Subcutaneous abdominal adipose tissue (tissue), 5 donors: Measurements from ENCODE around the gene CCDC178.

Experiments
- H3K27ac ChIP-seq: one replicate; pipeline ENCODE4 v1.7.0; 2013; ENCODE audit warnings: low read depth, mild to moderate bottlenecking, inconsistent platforms, low read length, moderate library complexity
- H3K27me3 ChIP-seq, 5 donors: one replicate each; pipeline ENCODE4 v1.7.0; 2013; ENCODE audit warnings: low read length in 5 of 5, inconsistent platforms in 1 of 5; ENCODE audit not compliant: control insufficient read depth in 5 of 5, insufficient read depth in 4 of 5
- H3K36me3 ChIP-seq, 5 donors: one replicate each; pipeline ENCODE4 v1.7.0; 2013; ENCODE audit warnings: low read length in 5 of 5; ENCODE audit not compliant: control insufficient read depth in 5 of 5, insufficient read depth in 5 of 5
- H3K4me1 ChIP-seq, 5 donors: one replicate each; pipeline ENCODE4 v1.7.0; 2013; ENCODE audit warnings: low read length in 5 of 5, mild to moderate bottlenecking in 3 of 5, moderate library complexity in 1 of 5; ENCODE audit not compliant: control insufficient read depth in 5 of 5, insufficient read depth in 5 of 5
- H3K4me3 ChIP-seq, 5 donors: one replicate each; pipeline ENCODE4 v1.7.0; 2013; ENCODE audit warnings: low read length in 5 of 5, low read depth in 1 of 5
- H3K9ac ChIP-seq, 5 donors: one replicate each; pipeline ENCODE4 v1.7.0; 2013; ENCODE audit warnings: low read length in 5 of 5, mild to moderate bottlenecking in 4 of 5, moderate library complexity in 3 of 5
- H3K9me3 ChIP-seq, 5 donors: one replicate each; pipeline ENCODE4 v1.7.0; 2013; ENCODE audit warnings: low read length in 5 of 5; ENCODE audit not compliant: control insufficient read depth in 5 of 5
- donor health status: healthy.
- donor health status: healthy.
- donor health status: healthy.
- donor health status: healthy.
- donor health status: healthy.

The CCDC178 gene

GRCh38 chr18:33440060-33441043, at the start of gene CCDC178:
CCDC178 (minus strand) TSS chr18:33440721; CDS start chr18:33412088, 28,633 bp downstream.
- H3K9ac ChIP-seq = peak within 1 kb of the TSS in 4 of 5 donors; percentile 41 to 63 (median 50)
- no peak within 1 kb of the TSS for H3K27ac ChIP-seq
- peak within 1 kb of the TSS; percentile 61 to 73 (median 67) for H3K4me3 ChIP-seq
- H3K36me3 ChIP-seq = no peaks in the 10 kb centered on the region
- H3K4me1 ChIP-seq = peaks cover 0 to 13% (median 5%) of the 10 kb centered on the region in 5 donors
- peaks cover 0 to 2% (median 0%) of the 10 kb centered on the region in 5 donors for H3K27me3 ChIP-seq
- H3K9me3 ChIP-seq = no peaks in the 10 kb centered on the region

- H3K4me3 ChIP-seq = no peak overlapping the region
- H3K9me3 ChIP-seq = peaks cover 0 to 2% (median 0%) of the 10 kb centered on the region in 5 donors
- H3K27ac ChIP-seq = no peak overlapping the region
- no peak overlapping the region for H3K9ac ChIP-seq
- H3K36me3 ChIP-seq = no peaks in the 10 kb centered on the region
- H3K4me1 ChIP-seq = no peaks in the 10 kb centered on the region
- no peaks in the 10 kb centered on the region for H3K27me3 ChIP-seq
These were observed 43.4 kb upstream of the CCDC178 start for GRCh38 chr18:33483908-33484307.

- Histone ChIP-seq H3K9ac (no peak overlapping the region), H3K4me3 (no peak overlapping the region), H3K9me3 (no peaks in the 10 kb centered on the region), H3K36me3 (no peaks in the 10 kb centered on the region), H3K27ac (no peak overlapping the region), H3K27me3 (no peaks in the 10 kb centered on the region), H3K4me1 (no peaks in the 10 kb centered on the region)
These were observed 32.0 kb upstream of the CCDC178 start for GRCh38 chr18:33472509-33472908.

- no peak overlapping the region for H3K9ac ChIP-seq
- no peak overlapping the region for H3K27ac ChIP-seq
- no peaks in the 10 kb centered on the region for H3K9me3 ChIP-seq
- H3K4me3 ChIP-seq = no peak overlapping the region
- H3K27me3 ChIP-seq = no peaks in the 10 kb centered on the region
- no peaks in the 10 kb centered on the region for H3K4me1 ChIP-seq
- H3K36me3 ChIP-seq = no peaks in the 10 kb centered on the region
These were observed 29.7 kb upstream of the CCDC178 start for GRCh38 chr18:33470216-33470615.

GRCh38 chr18:33469699-33470098, 29.2 kb upstream of the CCDC178 start:
- Histone ChIP-seq H3K9me3 (no peaks in the 10 kb centered on the region), H3K4me1 (no peaks in the 10 kb centered on the region), H3K27me3 (no peaks in the 10 kb centered on the region)

GRCh38 chr18:33467531-33467930, 27.0 kb upstream of the CCDC178 start:
- no peaks in the 10 kb centered on the region for H3K36me3 ChIP-seq
- H3K4me1 ChIP-seq = no peaks in the 10 kb centered on the region
- no peak overlapping the region for H3K4me3 ChIP-seq
- H3K27ac ChIP-seq = no peak overlapping the region
- no peak overlapping the region for H3K9ac ChIP-seq
- H3K27me3 ChIP-seq = no peaks in the 10 kb centered on the region
- H3K9me3 ChIP-seq = no peaks in the 10 kb centered on the region

More at GRCh38 chr18:33469699-33470098, 29.2 kb upstream of the CCDC178 start:
- no peak overlapping the region for H3K9ac ChIP-seq
- no peak overlapping the region for H3K27ac ChIP-seq
- H3K4me3 ChIP-seq = no peak overlapping the region
- no peaks in the 10 kb centered on the region for H3K36me3 ChIP-seq

- no peak overlapping the region for H3K4me3 ChIP-seq
- no peaks in the 10 kb centered on the region for H3K4me1 ChIP-seq
- H3K9ac ChIP-seq = no peak overlapping the region
- H3K36me3 ChIP-seq = no peaks in the 10 kb centered on the region
- H3K27ac ChIP-seq = no peak overlapping the region
- no peaks in the 10 kb centered on the region for H3K27me3 ChIP-seq
- H3K9me3 ChIP-seq = no peaks in the 10 kb centered on the region
These were observed 26.3 kb upstream of the CCDC178 start for GRCh38 chr18:33466822-33467221.

GRCh38 chr18:33460681-33461080, 20.2 kb upstream of the CCDC178 start:
- H3K9me3 ChIP-seq = no peaks in the 10 kb centered on the region
- no peaks in the 10 kb centered on the region for H3K4me1 ChIP-seq
- no peaks in the 10 kb centered on the region for H3K27me3 ChIP-seq
- H3K36me3 ChIP-seq = no peaks in the 10 kb centered on the region
- H3K9ac ChIP-seq = no peak overlapping the region
- H3K4me3 ChIP-seq = no peak overlapping the region
- no peak overlapping the region for H3K27ac ChIP-seq

GRCh38 chr18:33459612-33460011, 19.1 kb upstream of the CCDC178 start:
- H3K27me3 ChIP-seq = no peaks in the 10 kb centered on the region
- no peak overlapping the region for H3K4me3 ChIP-seq
- H3K4me1 ChIP-seq = no peaks in the 10 kb centered on the region
- H3K36me3 ChIP-seq = no peaks in the 10 kb centered on the region
- no peaks in the 10 kb centered on the region for H3K9me3 ChIP-seq
- H3K9ac ChIP-seq = no peak overlapping the region
- H3K27ac ChIP-seq = no peak overlapping the region

- no peaks in the 10 kb centered on the region for H3K4me1 ChIP-seq
- no peaks in the 10 kb centered on the region for H3K27me3 ChIP-seq
- no peaks in the 10 kb centered on the region for H3K36me3 ChIP-seq
- no peak overlapping the region for H3K9ac ChIP-seq
- no peak overlapping the region for H3K4me3 ChIP-seq
- no peaks in the 10 kb centered on the region for H3K9me3 ChIP-seq
- no peak overlapping the region for H3K27ac ChIP-seq
These were observed 6.1 kb upstream of the CCDC178 start for GRCh38 chr18:33446604-33447003.
